T-helper 1 cell (primary cell): ENCODE data around the gene KBTBD13.

Source experiments
- DNase-seq, 5 donors: peaks; one replicate each; pipeline ENCODE4 v3.0.0-alpha.2; 2012 to 2020

Gene KBTBD13

DNA sequence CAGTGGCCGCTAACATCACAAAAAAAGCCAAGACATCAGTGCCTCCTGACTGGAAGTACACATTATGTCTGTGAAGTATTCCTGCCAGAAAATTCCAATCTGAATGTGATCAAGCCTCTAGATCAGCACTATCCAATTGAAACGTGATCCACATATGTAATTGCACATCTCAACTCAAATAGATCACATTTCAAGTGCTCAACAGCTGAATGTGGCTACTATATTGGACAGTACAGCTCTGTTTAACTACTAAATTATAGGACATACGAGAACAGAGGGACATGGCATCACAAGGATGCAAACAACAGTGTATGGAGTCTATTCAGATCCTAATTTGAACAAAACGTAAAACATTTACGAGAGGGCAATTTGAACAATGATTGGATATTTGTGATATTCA is 39.0 kb downstream of the KBTBD13 start:
- DNase-seq = no peak
